Psoas muscle (tissue), 8 donors: ENCODE data around the gene RTN4R. TPM values are rescaled to one million over a fixed set of nuclear protein-coding genes. Genes with fewer than 3 reads are reported as not detected.

Experiments used
- ATAC-seq, 4 donors: fragments of 200-7000 bp; cut with Tn5 transposase; one replicate each; pipeline ENCODE4 v1.9.1; 2020; ENCODE audit warnings: moderate library complexity in 3 of 4, mild to moderate bottlenecking in 2 of 4
- DNase-seq, 2 donors: peaks; one replicate each; pipeline ENCODE4 v3.0.0-alpha.2; 2020
- H3K27ac ChIP-seq: fragments of 200-600 bp; one replicate; pipeline ENCODE4 v1.8.0; 2022
- H3K27me3 ChIP-seq, 3 donors: fragments of 200-600 bp in 1 of 3; one replicate each; pipeline versions ENCODE4 v1.6.1 to v1.8.0; 2013 to 2022; ENCODE audit warnings: low read length in 2 of 3, mild to moderate bottlenecking in 2 of 3, moderate library complexity in 1 of 3; ENCODE audit not compliant: insufficient read depth in 3 of 3
- H3K36me3 ChIP-seq, 2 donors: fragments of 200-600 bp in 1 of 2; one replicate each; pipeline versions ENCODE4 v1.6.1 to v1.8.0; 2013 to 2022; ENCODE audit warnings: low read depth in 1 of 2, mild to moderate bottlenecking in 1 of 2, moderate library complexity in 1 of 2; ENCODE audit not compliant: insufficient read depth in 1 of 2
- H3K4me1 ChIP-seq: fragments of 200-600 bp; one replicate; pipeline ENCODE4 v1.8.0; 2022
- H3K4me3 ChIP-seq: fragments of 200-600 bp; one replicate; pipeline ENCODE4 v1.8.0; 2022; ENCODE audit warnings: mild to moderate bottlenecking
- H3K9me3 ChIP-seq: fragments of 200-600 bp; one replicate; pipeline ENCODE4 v1.8.0; 2022
- WGBS, 3 donors: extraction: QIAGEN DNeasy Blood & Tissue Kit; methylation state at CpG; one replicate each; pipeline versions ENCODE4 v1.1.6 to v1.1.7; 2013; 5-methylcytosine and 5-hydroxymethylcytosine counted together
- intact Hi-C, 2 donors: fragments of 100-400 bp; cut with DNase I; formaldehyde crosslinking; loops; one replicate each; pipeline versions ENCODE4 v1.11.0 to v1.14.2; 2022
- polyA plus RNA-seq, 3 donors: library from polyadenylated mRNA; stranded (reverse); fragments of 200-250 nt; gene quantifications; one replicate each; pipeline ENCODE4 v1.2.3, GENCODE V29; 2013
- total RNA-seq, 4 donors: library from RNA; stranded (reverse); fragmentation: NEBNext Ultra II Directional in 2 of 4; extraction: Animal tissue kit (Norgen Biotek cat#: 25700) in 2 of 4; gene quantifications; one replicate each; pipeline versions ENCODE4 v1.2.1 to v1.2.4, GENCODE V29; 2021 to 2023
- TF ChIP-seq, protein P1 (sequence below): fragments of 200-600 bp; IDR thresholded peaks from one replicate; pipeline ENCODE4 v1.8.0; 2022; ENCODE audit warnings: antibody characterized with exemption
- donor health status: healthy with polysubstance abuse.
- donor health status: DM: no; HTN: no; CAD: no; lungs with moderate emphysema.
- donor health status: Bipolar disorder and iron deficiency.
- donor health status: healthy.
- donor health status: DM: yes; HTN: yes; CAD: no.
- donor health status: DM: no; HTN: no; CAD: no.
- donor health status: DM: no; HTN: no; CAD: no.
- donor health status: DM: yes; HTN: yes; CAD: no.

Gene RTN4R
- total and polyA plus RNA-seq, 7 donors = 0.12 to 2.4 (median 0.36) TPM

DNA sequence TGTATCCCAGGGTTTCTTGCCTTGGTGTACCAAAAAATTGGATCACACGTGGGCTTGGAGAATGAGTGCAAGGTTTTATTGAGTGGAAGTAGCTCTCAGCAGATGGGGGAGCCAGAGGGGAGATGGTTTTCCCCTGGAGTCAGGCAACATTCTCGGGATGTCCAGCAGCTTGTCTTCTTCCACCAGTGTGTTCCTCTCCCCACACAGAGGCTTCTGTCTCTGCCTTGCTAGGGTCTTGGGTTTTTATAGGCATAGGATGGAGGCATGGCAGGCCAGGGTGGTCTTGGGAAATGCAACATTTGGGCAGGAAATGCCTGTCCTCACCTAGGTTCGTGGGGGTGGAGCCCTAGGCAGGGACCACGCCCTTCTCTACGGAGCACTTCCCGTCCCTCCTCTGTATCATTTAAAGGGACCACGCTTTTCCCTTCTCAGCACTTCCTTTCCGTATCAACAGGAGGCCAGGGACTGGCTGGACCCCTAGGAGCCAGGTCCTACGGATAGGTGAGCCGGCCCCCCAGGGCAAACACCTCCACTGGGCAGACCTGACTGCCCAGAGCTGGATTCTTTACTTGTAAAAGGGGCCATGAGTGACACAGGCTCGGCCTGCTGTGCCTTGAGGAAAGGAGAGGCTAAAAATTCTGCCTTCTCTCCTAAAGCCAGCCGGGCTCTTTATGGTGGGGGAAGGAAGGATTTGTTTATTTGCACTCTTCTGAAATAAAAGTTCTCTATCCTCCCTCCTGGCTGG, 62.0 kb downstream of the RTN4R start:
- intact Hi-C loops = no loop called here
- H3K27ac ChIP-seq = peak overlapping the region; percentile 63

DNA sequence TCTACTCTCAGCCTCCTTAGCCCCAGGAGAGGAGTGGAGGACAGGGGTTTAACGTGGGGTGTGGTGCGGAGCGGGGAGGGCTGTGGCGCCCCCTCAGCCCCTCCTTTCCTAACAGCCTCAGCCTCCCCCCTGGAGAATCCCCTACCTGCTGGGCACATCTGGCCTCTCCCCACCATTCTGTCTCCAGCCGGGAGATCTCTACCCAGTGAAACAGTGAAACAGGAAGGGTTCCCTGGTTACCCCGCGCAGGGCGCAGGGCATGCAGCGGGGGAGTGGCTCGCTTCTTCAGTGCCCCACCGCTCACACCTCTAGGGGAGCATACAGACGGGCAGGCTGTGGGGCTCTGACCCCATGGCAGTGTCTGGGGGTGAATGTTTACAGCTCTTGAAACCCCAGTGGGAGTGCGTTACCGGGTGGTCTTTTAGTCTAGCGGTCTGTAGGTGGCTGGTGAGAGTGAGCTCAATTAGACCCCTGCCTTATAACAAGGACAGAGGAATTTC, 62.6 kb downstream of the RTN4R start:
- H3K4me1 ChIP-seq = peaks cover 5% of the 10 kb centered on the region
- DNase-seq (no peak), ATAC-seq (no peak)
- intact Hi-C loops = no loop called here
- WGBS, 3 donors = 87 to 92% (median 91%) methylated on average over 15 of the region's 15 CpGs
- no peaks in the 10 kb centered on the region for H3K36me3 ChIP-seq
- H3K4me3 ChIP-seq = peak overlapping the region; percentile 67
- H3K9me3 ChIP-seq = no peaks in the 10 kb centered on the region
- TF ChIP-seq, protein P1, sequence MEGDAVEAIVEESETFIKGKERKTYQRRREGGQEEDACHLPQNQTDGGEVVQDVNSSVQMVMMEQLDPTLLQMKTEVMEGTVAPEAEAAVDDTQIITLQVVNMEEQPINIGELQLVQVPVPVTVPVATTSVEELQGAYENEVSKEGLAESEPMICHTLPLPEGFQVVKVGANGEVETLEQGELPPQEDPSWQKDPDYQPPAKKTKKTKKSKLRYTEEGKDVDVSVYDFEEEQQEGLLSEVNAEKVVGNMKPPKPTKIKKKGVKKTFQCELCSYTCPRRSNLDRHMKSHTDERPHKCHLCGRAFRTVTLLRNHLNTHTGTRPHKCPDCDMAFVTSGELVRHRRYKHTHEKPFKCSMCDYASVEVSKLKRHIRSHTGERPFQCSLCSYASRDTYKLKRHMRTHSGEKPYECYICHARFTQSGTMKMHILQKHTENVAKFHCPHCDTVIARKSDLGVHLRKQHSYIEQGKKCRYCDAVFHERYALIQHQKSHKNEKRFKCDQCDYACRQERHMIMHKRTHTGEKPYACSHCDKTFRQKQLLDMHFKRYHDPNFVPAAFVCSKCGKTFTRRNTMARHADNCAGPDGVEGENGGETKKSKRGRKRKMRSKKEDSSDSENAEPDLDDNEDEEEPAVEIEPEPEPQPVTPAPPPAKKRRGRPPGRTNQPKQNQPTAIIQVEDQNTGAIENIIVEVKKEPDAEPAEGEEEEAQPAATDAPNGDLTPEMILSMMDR = no peak
- H3K27me3 ChIP-seq = peaks cover 0 to 8% (median 3%) of the 10 kb centered on the region in 3 donors
- peak overlapping the region; percentile 63 for H3K27ac ChIP-seq

More for the DNA sequence above, 62.0 kb downstream of the RTN4R start:
- H3K4me3 ChIP-seq = peak overlapping the region; percentile 67
- ATAC-seq = peak in 2 of 4 donors; percentile 57 to 62
- H3K27me3 ChIP-seq = peaks cover 0 to 8% (median 3%) of the 10 kb centered on the region in 3 donors
- peaks cover 5% of the 10 kb centered on the region for H3K4me1 ChIP-seq
- TF ChIP-seq, protein P1 = no peak
- DNase-seq = peak; percentile 61 to 74
- WGBS, 3 donors = 58 to 71% (median 64%) methylated on average over 12 of the region's 12 CpGs
- no peaks in the 10 kb centered on the region for H3K9me3 ChIP-seq
- H3K36me3 ChIP-seq = no peaks in the 10 kb centered on the region

DNA sequence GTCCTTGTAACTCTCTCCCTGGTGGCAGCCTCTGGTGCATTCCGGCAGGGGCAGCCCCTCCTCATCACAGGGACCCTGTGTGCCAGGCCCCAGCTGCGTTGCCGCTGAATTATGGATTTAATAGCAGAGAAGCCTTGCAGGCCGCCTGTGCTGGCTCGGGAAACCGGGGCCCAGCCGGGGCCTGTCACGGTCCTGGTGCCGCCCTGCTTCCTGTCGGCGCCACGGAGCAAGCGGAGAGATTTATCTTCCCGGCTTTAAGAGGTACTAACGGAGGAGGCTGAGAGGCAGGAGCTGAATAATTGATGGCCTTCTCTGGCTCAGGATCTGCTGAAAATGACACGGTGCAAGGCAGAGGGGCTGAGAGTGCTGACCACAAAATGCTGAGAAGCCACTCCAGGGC, 63.3 kb downstream of the RTN4R start:
- 40 to 53% (median 47%) methylated on average over 16 of the region's 16 CpGs for WGBS, 3 donors
- intact Hi-C loops = no loop called here

DNA sequence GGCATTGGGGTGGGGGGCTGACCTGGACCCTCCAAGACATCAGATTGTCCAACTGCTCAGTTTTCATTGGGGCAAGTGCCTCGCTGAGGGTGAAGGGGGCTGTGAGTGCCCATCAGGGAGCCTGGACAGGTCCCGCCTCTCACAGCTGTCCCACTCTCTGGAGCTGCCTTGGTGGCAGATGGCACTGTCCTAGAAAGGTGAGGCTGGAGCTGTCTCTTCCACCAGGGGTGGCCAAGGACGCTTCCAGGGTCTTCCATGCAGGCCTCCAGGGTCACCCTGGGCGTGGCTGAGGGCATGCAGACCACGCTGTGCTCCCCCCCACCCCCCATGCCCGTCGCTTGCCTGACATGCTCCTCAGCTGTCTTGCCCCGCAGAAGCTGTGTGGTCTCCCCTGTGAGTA, 63.8 kb downstream of the RTN4R start:
- intact Hi-C loops = no loop called here
- Histone ChIP-seq H3K27me3 (peaks cover 0 to 8% (median 3%) of the 10 kb centered on the region in 3 donors), H3K4me3 (no peak overlapping the region), H3K36me3 (no peaks in the 10 kb centered on the region), H3K27ac (no peak overlapping the region), H3K9me3 (no peaks in the 10 kb centered on the region), H3K4me1 (peaks cover 5% of the 10 kb centered on the region)
- DNase-seq (no peak), ATAC-seq (no peak)
- TF ChIP-seq, protein P1 = no peak
- 62 to 86% (median 74%) methylated on average over 8 of the region's 8 CpGs for WGBS, 3 donors

More for the DNA sequence above, 63.3 kb downstream of the RTN4R start:
- H3K4me3 ChIP-seq = no peak overlapping the region
- ATAC-seq (no peak), DNase-seq (no peak)
- H3K36me3 ChIP-seq = no peaks in the 10 kb centered on the region
- H3K27me3 ChIP-seq = peaks cover 0 to 8% (median 3%) of the 10 kb centered on the region in 3 donors
- TF ChIP-seq, protein P1 = no peak
- peaks cover 5% of the 10 kb centered on the region for H3K4me1 ChIP-seq
- H3K27ac ChIP-seq = no peak overlapping the region
- H3K9me3 ChIP-seq = no peaks in the 10 kb centered on the region
